ENCODE measurements around the gene SPATS1.

GRCh38 chr6:44366781-44367180 lies 24.3 kb downstream of the SPATS1 start:
- no peak for TF ChIP-seq CTCF (CRISPR knock-in tag; IDR thresholded peaks at IDR 0.05)
- no peak for TF ChIP-seq ZNF282 (IDR thresholded peaks at IDR 0.05; ENCODE audit: partially characterized antibody)
- no peak for TF ChIP-seq EZH2 (conservative IDR thresholded peaks at IDR 0.05; ENCODE audit: low read depth, low read length)
- TF ChIP-seq, protein P1, sequence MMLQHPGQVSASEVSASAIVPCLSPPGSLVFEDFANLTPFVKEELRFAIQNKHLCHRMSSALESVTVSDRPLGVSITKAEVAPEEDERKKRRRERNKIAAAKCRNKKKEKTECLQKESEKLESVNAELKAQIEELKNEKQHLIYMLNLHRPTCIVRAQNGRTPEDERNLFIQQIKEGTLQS (CRISPR knock-in tag; IDR thresholded peaks at IDR 0.05) = no peak
- no peak for TF ChIP-seq ZBTB8A (CRISPR knock-in tag; IDR thresholded peaks at IDR 0.05; ENCODE audit: borderline replicate concordance, low read depth)

Data from HepG2 (cell line).